VCaP (cell line): Measurements from ENCODE around the gene PIAS1.

ENCODE experiments used
- H3K27ac ChIP-seq: fragments of 450-650 bp; 2 replicates; pipeline ENCODE4 v1.5.1; 2017
- TF ChIP-seq, protein P1 (sequence below): fragments of 450-650 bp; conservative IDR thresholded peaks from 2 replicates; pipeline ENCODE4 v1.5.1; 2017; ENCODE audit warnings: mild to moderate bottlenecking, moderate library complexity

Gene PIAS1

DNA sequence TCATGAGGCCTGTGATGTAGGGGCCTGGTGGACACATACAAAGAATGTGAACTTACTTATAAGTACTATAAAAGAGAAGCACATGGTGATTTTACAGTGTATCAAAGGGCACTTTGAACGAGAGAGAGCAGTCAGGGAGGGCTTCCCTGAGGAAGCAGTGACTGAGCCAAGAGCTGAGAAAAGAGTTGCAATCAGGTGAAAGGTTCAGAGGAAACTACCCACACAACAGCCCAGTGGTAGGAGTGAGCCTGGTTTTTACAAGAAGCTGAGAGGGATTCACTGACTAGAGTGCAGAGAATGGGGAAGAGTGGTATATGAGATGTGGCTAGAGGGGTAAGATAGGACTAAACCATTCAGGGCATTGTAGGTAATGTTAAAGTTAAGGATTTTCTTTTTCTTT lies 93.9 kb downstream of the PIAS1 start:
- TF ChIP-seq, protein P1, sequence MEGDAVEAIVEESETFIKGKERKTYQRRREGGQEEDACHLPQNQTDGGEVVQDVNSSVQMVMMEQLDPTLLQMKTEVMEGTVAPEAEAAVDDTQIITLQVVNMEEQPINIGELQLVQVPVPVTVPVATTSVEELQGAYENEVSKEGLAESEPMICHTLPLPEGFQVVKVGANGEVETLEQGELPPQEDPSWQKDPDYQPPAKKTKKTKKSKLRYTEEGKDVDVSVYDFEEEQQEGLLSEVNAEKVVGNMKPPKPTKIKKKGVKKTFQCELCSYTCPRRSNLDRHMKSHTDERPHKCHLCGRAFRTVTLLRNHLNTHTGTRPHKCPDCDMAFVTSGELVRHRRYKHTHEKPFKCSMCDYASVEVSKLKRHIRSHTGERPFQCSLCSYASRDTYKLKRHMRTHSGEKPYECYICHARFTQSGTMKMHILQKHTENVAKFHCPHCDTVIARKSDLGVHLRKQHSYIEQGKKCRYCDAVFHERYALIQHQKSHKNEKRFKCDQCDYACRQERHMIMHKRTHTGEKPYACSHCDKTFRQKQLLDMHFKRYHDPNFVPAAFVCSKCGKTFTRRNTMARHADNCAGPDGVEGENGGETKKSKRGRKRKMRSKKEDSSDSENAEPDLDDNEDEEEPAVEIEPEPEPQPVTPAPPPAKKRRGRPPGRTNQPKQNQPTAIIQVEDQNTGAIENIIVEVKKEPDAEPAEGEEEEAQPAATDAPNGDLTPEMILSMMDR, result no peak
- no peak overlapping the region for H3K27ac ChIP-seq

DNA sequence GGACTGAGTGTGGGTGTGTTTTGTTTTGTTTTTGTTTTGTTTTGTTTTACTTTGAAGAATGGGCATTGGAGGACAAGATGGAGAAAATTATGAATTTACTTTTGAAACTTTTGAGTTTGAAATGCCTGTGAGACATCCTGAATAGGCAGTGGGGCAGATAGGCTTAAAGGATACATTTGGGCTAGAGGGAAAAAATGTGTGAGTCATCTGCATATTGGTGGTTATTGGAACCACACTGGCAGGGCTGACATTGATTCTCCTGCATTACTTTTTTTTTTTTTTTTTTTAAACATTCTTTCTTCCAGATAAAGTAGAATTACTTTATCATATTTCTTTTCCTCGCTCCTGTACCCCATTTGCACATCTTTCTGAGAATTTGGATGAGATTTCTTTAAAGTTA lies 94.9 kb downstream of the PIAS1 start:
- H3K27ac ChIP-seq, result no peak overlapping the region
- TF ChIP-seq, protein P1, result no peak

DNA sequence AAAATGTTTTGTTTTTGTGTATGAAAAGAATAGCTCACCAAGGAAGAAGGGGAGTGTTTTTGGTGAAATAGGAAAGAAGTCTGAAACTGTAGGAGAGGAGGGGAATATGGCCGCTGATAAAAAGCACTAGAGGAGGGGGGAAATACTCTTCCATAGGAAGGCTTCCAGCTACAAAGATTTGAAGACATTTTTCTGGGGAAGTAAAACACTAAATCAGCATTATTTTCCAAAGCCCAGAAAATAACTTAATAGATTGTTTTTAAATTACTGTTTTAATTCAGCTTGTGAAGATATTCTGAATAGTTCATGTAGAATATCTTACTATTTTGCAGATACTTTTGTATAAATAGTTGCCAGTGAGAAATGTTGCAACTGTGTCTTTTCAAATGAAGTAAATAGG lies 96.1 kb downstream of the PIAS1 start:
- no peak overlapping the region for H3K27ac ChIP-seq
- TF ChIP-seq, protein P1, result no peak

DNA sequence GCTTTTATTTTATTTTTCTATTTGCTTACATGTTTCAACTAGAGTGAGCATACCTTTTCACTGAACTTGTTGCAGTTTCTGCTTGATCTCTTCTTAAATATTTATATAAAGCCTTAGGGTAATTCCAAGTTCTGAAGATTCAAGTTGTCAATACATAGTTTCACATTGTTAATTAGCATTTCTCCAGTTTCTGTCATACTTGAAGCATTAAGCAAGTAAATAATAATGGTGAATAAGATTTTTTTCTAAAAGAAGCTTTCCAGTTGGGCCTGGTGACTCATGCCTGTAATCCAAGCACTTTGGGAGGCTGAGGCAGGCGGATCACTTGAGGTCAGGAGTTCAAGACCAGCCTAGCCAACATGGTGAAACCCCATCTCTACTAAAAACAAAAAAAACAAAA lies 97.2 kb downstream of the PIAS1 start:
- no peak overlapping the region for H3K27ac ChIP-seq
- TF ChIP-seq, protein P1, result no peak

DNA sequence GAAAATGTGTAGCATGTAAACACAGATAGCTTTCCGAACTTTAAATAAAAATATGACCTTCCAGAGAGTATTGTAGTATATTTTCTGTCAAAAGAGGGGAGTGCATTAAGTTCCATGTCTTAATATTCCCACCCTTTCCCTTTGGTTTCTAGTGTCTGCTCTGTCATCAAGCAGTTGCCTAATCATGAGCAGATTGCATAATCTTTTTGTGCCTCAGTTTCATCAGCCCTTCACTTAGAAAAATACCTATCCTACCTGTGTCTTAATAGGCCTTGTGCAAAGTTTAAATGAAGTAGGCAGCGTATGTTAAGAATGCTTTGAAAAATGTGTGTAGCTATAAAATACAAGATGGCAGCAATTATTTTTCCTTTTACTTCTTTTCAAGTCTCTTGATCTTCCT lies 98.2 kb downstream of the PIAS1 start:
- TF ChIP-seq, protein P1, result no peak

DNA sequence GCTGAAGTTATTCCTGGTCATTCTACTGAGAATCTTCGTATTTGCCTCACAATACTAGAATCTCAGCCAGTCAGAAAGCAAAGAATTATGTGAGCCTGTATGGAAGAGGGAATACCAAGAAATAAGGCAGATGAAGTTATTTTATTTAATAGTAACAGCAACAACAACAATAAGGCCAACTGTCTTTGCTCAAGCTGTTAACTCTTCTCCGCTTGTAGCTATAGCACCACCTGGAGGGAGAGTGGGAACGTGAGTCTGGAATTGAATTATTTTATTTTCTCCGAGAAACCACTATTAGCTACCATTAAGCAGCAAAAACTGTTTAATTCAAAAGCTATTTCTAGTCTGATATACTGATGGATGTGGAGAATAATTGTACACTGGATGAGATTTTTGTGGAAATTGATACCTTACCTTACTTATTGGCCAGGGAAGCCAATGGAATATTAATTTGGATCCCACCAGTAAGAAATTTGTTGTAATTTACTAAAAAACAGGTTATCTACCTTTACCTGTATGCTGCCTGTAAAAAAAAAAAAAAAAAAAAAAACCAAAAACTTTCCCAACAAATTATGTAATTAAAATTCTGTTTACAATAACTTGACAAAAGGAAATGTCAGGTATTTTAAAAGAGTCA lies 100.9 kb downstream of the PIAS1 start:
- H3K27ac ChIP-seq, result no peak overlapping the region; the same call in 1 of the 2 replicates
- TF ChIP-seq, protein P1, result peak; percentile 95

More for the DNA sequence above, 98.2 kb downstream of the PIAS1 start:
- no peak overlapping the region for H3K27ac ChIP-seq

DNA sequence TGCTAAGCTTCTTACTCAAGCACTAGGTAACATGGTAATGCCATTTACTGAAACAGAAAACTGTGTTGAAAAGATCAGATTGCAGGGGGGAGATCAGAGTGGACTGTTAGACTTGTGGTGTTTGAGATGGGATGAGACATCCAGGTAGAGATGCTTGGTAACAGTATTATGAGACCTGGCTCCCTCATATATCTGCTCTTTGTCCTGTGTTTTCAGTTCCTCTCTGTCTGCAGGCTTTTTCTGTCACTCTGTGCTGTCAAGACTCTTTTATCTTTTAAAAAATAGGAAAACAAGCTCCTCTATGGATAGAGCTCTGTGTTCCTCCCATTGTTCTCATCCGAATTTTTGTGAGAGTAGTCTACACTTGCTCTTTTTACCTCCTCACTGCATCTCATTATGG lies 103.0 kb downstream of the PIAS1 start:
- TF ChIP-seq, protein P1, result no peak
- H3K27ac ChIP-seq, result no peak overlapping the region
